Measurements from ENCODE around the gene GAGE12C. TPM values are rescaled to one million over a fixed set of nuclear protein-coding genes. Genes with fewer than 3 reads are reported as not detected.

GAGE12C gene
- total and polyA plus RNA-seq, 2 of the 4 experiments (the other 2 are of a cell fraction), result not detected

Small RNAs within 50 kb of the gene (microRNA-seq; reads per million reads assigned to microRNA genes)
- gene GAGE12B (ENCODE audit: insufficient read depth, insufficient read length), result not detected

Small RNAs within 50 kb of the gene (small RNA-seq; reads per million reads assigned to genes)
- 0 reads per million in 5 experiments for gene GAGE12B

Other genes starting within 250 kb of the GAGE12C start
- not detected in 2 replicates for gene GAGE10, start 228.5 kb upstream of the GAGE12C start, total RNA-seq (2012; rRNA removed)
- gene GAGE10, start 228.5 kb upstream of the GAGE12C start, polyA plus RNA-seq (2012; rRNA removed), result not detected in 2 replicates
- not detected in 2 replicates for gene GAGE12J, start 210.1 kb upstream of the GAGE12C start, total RNA-seq (2012; rRNA removed)
- not detected in 2 replicates for gene GAGE12J, start 210.1 kb upstream of the GAGE12C start, polyA plus RNA-seq (2012; rRNA removed)
- gene GAGE13, start 200.6 kb upstream of the GAGE12C start, total RNA-seq (2012; rRNA removed), result not detected in 2 replicates
- not detected in 2 replicates for gene GAGE13, start 200.6 kb upstream of the GAGE12C start, polyA plus RNA-seq (2012; rRNA removed)
- not detected in 2 replicates for gene GAGE12D, start 9.6 kb downstream of the GAGE12C start, total RNA-seq (2012; rRNA removed)
- not detected in 2 replicates for gene GAGE12D, start 9.6 kb downstream of the GAGE12C start, polyA plus RNA-seq (2012; rRNA removed)
- gene GAGE12E, start 19.1 kb downstream of the GAGE12C start, total RNA-seq (2012; rRNA removed), result not detected in 2 replicates
- gene GAGE12E, start 19.1 kb downstream of the GAGE12C start, polyA plus RNA-seq (2012; rRNA removed), result not detected in 2 replicates
- gene GAGE12F, start 28.7 kb downstream of the GAGE12C start, total RNA-seq (2012; rRNA removed), result not detected in 2 replicates
- gene GAGE12F, start 28.7 kb downstream of the GAGE12C start, polyA plus RNA-seq (2012; rRNA removed), result not detected in 2 replicates
- not detected in 2 replicates for gene GAGE12G, start 38.2 kb downstream of the GAGE12C start, total RNA-seq (2012; rRNA removed)
- gene GAGE12G, start 38.2 kb downstream of the GAGE12C start, polyA plus RNA-seq (2012; rRNA removed), result not detected in 2 replicates
- gene GAGE12H, start 47.8 kb downstream of the GAGE12C start, total RNA-seq (2012; rRNA removed), result not detected in 2 replicates
- gene GAGE12H, start 47.8 kb downstream of the GAGE12C start, polyA plus RNA-seq (2012; rRNA removed), result not detected in 2 replicates
- gene GAGE2A, start 57.3 kb downstream of the GAGE12C start, total RNA-seq (2012; rRNA removed), result not detected in 2 replicates
- not detected in 2 replicates for gene GAGE2A, start 57.3 kb downstream of the GAGE12C start, polyA plus RNA-seq (2012; rRNA removed)
- not detected in 2 replicates for gene GAGE1, start 66.8 kb downstream of the GAGE12C start, total RNA-seq (2012; rRNA removed)
- not detected in 2 replicates for gene GAGE1, start 66.8 kb downstream of the GAGE12C start, polyA plus RNA-seq (2012; rRNA removed)
- not detected in 2 replicates for gene PAGE1, start 163.8 kb downstream of the GAGE12C start, total RNA-seq (2012; rRNA removed)
- gene PAGE1, start 163.8 kb downstream of the GAGE12C start, polyA plus RNA-seq (2012; rRNA removed), result not detected in 2 replicates